RWPE2 (cell line): ENCODE measurements around the gene CACNA2D4.

Experiments
- ATAC-seq: fragments of 200-7000 bp; cut with Tn5 transposase; 3 replicates; pipeline ENCODE4 v1.9.1; 2021; ENCODE audit warnings: low read depth
- DNase-seq: peaks from one replicate; pipeline ENCODE4 v3.0.0-alpha.2; 2020; ENCODE audit warnings: low spot score
- H3K27ac ChIP-seq: fragments of 450-650 bp; 2 replicates; pipeline ENCODE4 v1.5.1; 2017; ENCODE audit warnings: mild to moderate bottlenecking; ENCODE audit not compliant: poor library complexity, severe bottlenecking
- H3K27me3 ChIP-seq: fragments of 250-450 bp; sonication (Bioruptor Pico); 2 replicates; pipeline ENCODE4 v1.5.1; 2021; ENCODE audit warnings: mild to moderate bottlenecking, moderate library complexity; ENCODE audit not compliant: insufficient read depth, poor library complexity, severe bottlenecking
- H3K36me3 ChIP-seq: fragments of 250-450 bp; sonication (Bioruptor Pico); 2 replicates; pipeline ENCODE4 v1.5.1; 2020; ENCODE audit warnings: low read depth, mild to moderate bottlenecking, moderate library complexity
- H3K4me1 ChIP-seq: fragments of 250-450 bp; sonication (Bioruptor Pico); 2 replicates; pipeline ENCODE4 v1.5.1; 2021; ENCODE audit warnings: mild to moderate bottlenecking, moderate library complexity; ENCODE audit not compliant: insufficient read depth, poor library complexity, severe bottlenecking
- H3K4me3 ChIP-seq: fragments of 250-450 bp; sonication (Bioruptor Pico); 2 replicates; pipeline ENCODE4 v1.5.1; 2021; ENCODE audit warnings: mild to moderate bottlenecking, moderate library complexity; ENCODE audit not compliant: severe bottlenecking
- H3K9me3 ChIP-seq: fragments of 250-450 bp; sonication (Bioruptor Pico); 2 replicates; pipeline ENCODE4 v1.5.1; 2021; ENCODE audit warnings: mild to moderate bottlenecking, moderate library complexity; ENCODE audit not compliant: severe bottlenecking
- CTCF ChIP-seq: fragments of 450-650 bp; IDR thresholded peaks from one replicate; pipeline ENCODE4 v1.5.1; 2017; ENCODE audit warnings: mild to moderate bottlenecking, moderate library complexity; ENCODE audit not compliant: poor library complexity, severe bottlenecking

CACNA2D4 gene

GRCh38 chr12:1826401-1826800 is 92.1 kb downstream of the CACNA2D4 start:
- no peak for ATAC-seq
- Histone ChIP-seq H3K9me3 (no peaks in the 10 kb centered on the region), H3K36me3 (no peaks in the 10 kb centered on the region), H3K27ac (no peak overlapping the region), H3K4me1 (no peaks in the 10 kb centered on the region), H3K4me3 (no peak overlapping the region), H3K27me3 (peaks cover 50% of the 10 kb centered on the region)
- no peak for DNase-seq
- TF ChIP-seq CTCF: no peak

DNA sequence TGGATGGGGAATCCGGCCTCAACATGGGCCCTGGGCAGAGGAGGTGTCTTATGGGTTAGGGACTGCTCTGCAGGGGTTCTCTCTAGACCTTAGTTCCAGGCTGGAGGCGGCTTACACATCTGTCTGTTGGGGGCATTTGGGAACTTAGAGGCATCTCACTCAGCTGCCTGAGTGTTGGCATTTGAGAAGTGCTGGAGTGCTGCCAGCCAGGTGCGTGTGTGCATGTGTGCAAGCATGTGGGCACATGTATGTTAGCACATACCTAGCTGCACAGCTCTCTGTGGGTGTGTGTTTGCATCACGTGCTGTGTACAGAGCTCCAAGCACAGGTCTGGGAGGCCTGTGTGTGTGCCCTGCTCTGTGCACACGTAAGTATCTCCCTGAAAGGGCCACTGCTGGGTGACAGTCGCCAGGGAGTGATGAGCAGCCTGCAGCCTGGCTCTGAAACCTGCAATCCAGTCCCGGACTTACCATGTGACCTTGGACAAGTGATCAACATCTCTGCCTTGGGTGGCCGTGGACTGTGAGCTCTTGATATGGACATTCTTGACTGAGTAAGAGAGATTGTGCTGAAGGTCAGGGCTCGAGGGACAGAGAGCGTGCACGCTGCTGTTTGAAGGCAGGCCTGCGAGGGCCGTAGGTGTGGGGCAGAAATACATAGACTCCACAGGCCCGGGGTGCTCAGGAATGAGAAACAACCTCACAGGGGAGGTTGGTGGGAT is 92.9 kb downstream of the CACNA2D4 start:
- Histone ChIP-seq H3K27ac (no peak overlapping the region), H3K9me3 (no peaks in the 10 kb centered on the region), H3K4me3 (no peak overlapping the region), H3K27me3 (peaks cover 50% of the 10 kb centered on the region), H3K4me1 (no peaks in the 10 kb centered on the region), H3K36me3 (no peaks in the 10 kb centered on the region)
- no peak for TF ChIP-seq CTCF
- no peak for ATAC-seq
- DNase-seq: no peak

DNA sequence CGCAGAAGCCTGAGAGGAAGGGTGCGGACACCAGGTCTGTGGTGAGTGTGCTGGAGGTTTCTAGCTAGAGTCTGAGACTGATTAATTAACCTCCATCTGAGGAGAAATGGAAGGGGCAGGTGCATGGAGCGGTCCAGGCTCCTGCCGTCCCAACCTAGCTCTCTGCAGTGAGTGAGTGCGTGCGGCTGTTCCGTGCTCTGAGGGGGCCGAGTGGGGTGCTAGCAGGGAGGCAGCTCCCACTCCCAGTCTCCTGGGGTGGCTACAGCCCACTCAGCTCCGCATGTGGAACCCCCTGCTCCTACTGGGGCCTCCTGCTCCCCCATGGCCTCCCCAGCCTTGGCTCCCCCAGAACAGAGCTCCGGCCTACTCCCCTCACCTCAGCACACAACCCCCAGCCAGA is 95.2 kb downstream of the CACNA2D4 start:
- Histone ChIP-seq H3K4me1 (no peaks in the 10 kb centered on the region), H3K27ac (no peak overlapping the region), H3K9me3 (no peaks in the 10 kb centered on the region), H3K4me3 (no peak overlapping the region), H3K27me3 (peaks cover 62% of the 10 kb centered on the region), H3K36me3 (no peaks in the 10 kb centered on the region)
- ATAC-seq: no peak
- no peak for DNase-seq
- TF ChIP-seq CTCF: no peak

DNA sequence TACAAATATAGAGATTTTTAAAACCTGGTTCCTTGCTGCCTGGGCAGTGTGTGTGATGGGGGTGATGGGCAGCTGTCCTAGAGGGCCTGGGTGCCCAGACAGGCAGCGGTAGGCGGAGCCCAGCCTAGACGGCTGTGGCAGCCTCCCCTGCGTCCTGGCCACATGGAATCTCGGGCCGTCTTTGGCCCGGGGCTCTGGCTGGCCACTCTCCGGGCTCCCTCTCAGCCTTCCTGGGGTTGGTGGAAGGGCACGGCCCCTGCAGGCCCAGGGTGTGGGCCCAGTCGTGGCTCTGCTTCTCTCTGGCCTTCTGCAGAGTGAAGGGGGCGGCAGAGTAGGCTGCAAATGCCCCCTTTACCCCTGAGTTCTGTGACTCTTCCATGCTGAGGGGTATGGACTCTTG is 95.8 kb downstream of the CACNA2D4 start:
- Histone ChIP-seq H3K27me3 (peaks cover 62% of the 10 kb centered on the region), H3K4me3 (no peak overlapping the region), H3K36me3 (no peaks in the 10 kb centered on the region), H3K4me1 (no peaks in the 10 kb centered on the region), H3K27ac (no peak overlapping the region), H3K9me3 (no peaks in the 10 kb centered on the region)
- no peak for TF ChIP-seq CTCF
- ATAC-seq: no peak
- DNase-seq: no peak

- no peak for TF ChIP-seq CTCF
- Histone ChIP-seq H3K4me3 (no peak overlapping the region), H3K36me3 (no peaks in the 10 kb centered on the region), H3K9me3 (no peaks in the 10 kb centered on the region), H3K4me1 (no peaks in the 10 kb centered on the region), H3K27ac (no peak overlapping the region), H3K27me3 (peaks cover 62% of the 10 kb centered on the region)
- no peak for DNase-seq
- ATAC-seq: no peak
Measured at GRCh38 chr12:1821805-1822204, 96.6 kb downstream of the CACNA2D4 start.
